Immature natural killer cell (primary cell): ENCODE results near the gene GIPC1. TPM values are rescaled to one million over a fixed set of nuclear protein-coding genes. Genes with fewer than 3 reads are reported as not detected.
"Not testable (repeated sequence)": the region's sequence is repeated elsewhere in the genome, so short reads cannot be mapped to it uniquely, and the experiment has no call there.

Experiments used
- DNase-seq, 3 donors: peaks; one replicate each; pipeline ENCODE4 v3.0.0; 2022; ENCODE audit warnings: mixed read lengths in 1 of 3
- H3K27ac Mint-ChIP-seq, 6 donors: one replicate each; pipeline ENCODE4 v1.8.0; 2020; ENCODE audit warnings: mixed read lengths in 6 of 6, mild to moderate bottlenecking in 5 of 6, inconsistent platforms in 4 of 6, moderate library complexity in 3 of 6
- H3K27me3 Mint-ChIP-seq, 3 donors: one replicate each; pipeline ENCODE4 v1.8.0; 2020 to 2021; ENCODE audit warnings: low read depth in 3 of 3, mild to moderate bottlenecking in 3 of 3, mixed read lengths in 3 of 3, moderate library complexity in 3 of 3, inconsistent platforms in 1 of 3
- H3K36me3 Mint-ChIP-seq, 3 donors: one replicate each; pipeline ENCODE4 v1.8.0; 2020; ENCODE audit warnings: mixed read lengths in 3 of 3, inconsistent platforms in 2 of 3, mild to moderate bottlenecking in 2 of 3
- H3K4me1 Mint-ChIP-seq, 2 donors: one replicate each; pipeline ENCODE4 v1.8.0; 2020; ENCODE audit warnings: inconsistent platforms in 2 of 2, mild to moderate bottlenecking in 2 of 2, mixed read lengths in 2 of 2, moderate library complexity in 1 of 2
- H3K4me3 Mint-ChIP-seq, 5 donors: one replicate each; pipeline ENCODE4 v1.8.0; 2020; ENCODE audit warnings: mild to moderate bottlenecking in 5 of 5, mixed read lengths in 5 of 5, inconsistent platforms in 3 of 5, moderate library complexity in 3 of 5
- H3K9me3 Mint-ChIP-seq, 6 donors: one replicate each; pipeline ENCODE4 v1.8.0; 2020; ENCODE audit warnings: mild to moderate bottlenecking in 6 of 6, mixed read lengths in 6 of 6, inconsistent platforms in 4 of 6, moderate library complexity in 3 of 6
- polyA plus RNA-seq, 3 donors: library from polyadenylated mRNA; unstranded; fragments of 300-500 nt; fragmentation: Illumina TruSeq; gene quantifications; one replicate each; pipeline ENCODE4 v1.2.3, GENCODE V29; 2021

Gene GIPC1
- polyA plus RNA-seq, 3 donors from 2014 or later, result 42.0 to 49.0 (median 47.0) TPM

GRCh38 chr19:14467391-14467790, 28.5 kb downstream of the GIPC1 start:
- Mint-ChIP-seq H3K36me3 (peaks cover 0 to 33% (median 6%) of the 10 kb centered on the region in 3 donors), H3K4me3 (no peak overlapping the region), H3K27ac (peak overlapping the region in 2 of 6 donors; percentile 45 to 73), H3K4me1 (peaks cover 0 to 9% of the 10 kb centered on the region in 2 donors), H3K27me3 (peaks cover 0 to 6% (median 6%) of the 10 kb centered on the region in 3 donors), H3K9me3 (peaks cover 0 to 1% (median 0%) of the 10 kb centered on the region in 6 donors)
- DNase-seq, result no peak

- Mint-ChIP-seq H3K36me3 (peaks cover 12 to 45% (median 19%) of the 10 kb centered on the region in 3 donors), H3K4me1 (peaks cover 27 to 28% of the 10 kb centered on the region in 2 donors), H3K27me3 (peaks cover 0 to 7% (median 0%) of the 10 kb centered on the region in 3 donors), H3K9me3 (no peaks in the 10 kb centered on the region), H3K27ac (peak overlapping the region in 2 of 6 donors; percentile 30 to 35), H3K4me3 (no peak overlapping the region)
- no peak for DNase-seq
Measured at GRCh38 chr19:14463747-14464146, 32.2 kb downstream of the GIPC1 start.

- not testable (repeated sequence) for H3K9me3 Mint-ChIP-seq, DNase-seq, H3K4me3 Mint-ChIP-seq, H3K27me3 Mint-ChIP-seq
- Mint-ChIP-seq H3K4me1 (peaks cover 36 to 40% of the 10 kb centered on the region in 2 donors), H3K27ac (peak overlapping the region in 5 of 6 donors; percentile 55 to 94 (median 76)), H3K36me3 (peaks cover 15 to 41% (median 19%) of the 10 kb centered on the region in 3 donors)
Measured at GRCh38 chr19:14462401-14462800, 33.5 kb downstream of the GIPC1 start.

DNA sequence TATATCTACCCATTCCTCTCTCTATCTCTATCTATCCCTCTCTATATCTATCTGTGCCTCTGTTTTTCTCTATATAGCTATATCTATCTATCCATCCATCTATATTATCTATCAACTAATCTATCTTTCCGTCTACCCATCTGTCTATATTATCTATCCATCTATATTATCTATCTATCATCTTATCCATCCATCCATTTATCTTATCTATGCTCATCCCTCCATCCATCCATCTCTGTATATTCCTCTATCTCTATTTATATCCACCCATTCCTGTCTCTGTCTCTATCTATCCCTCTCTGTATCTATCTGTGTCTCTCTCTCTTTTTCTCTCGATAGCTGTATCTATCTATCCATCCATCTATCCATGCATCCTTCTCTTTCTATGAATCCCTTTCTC, 35.0 kb downstream of the GIPC1 start:
- peaks cover 0 to 5% (median 0%) of the 10 kb centered on the region in 3 donors for H3K27me3 Mint-ChIP-seq
- peaks cover 17 to 39% (median 21%) of the 10 kb centered on the region in 3 donors for H3K36me3 Mint-ChIP-seq
- H3K27ac Mint-ChIP-seq, result peak overlapping the region; percentile 94 to 100 (median 96)
- no peak for DNase-seq
- peaks cover 36 to 41% of the 10 kb centered on the region in 2 donors for H3K4me1 Mint-ChIP-seq
- no peaks in the 10 kb centered on the region for H3K9me3 Mint-ChIP-seq
- H3K4me3 Mint-ChIP-seq, result peak overlapping the region; percentile 18 to 77 (median 67)

- Mint-ChIP-seq H3K9me3 (no peaks in the 10 kb centered on the region), H3K27ac (peak overlapping the region; percentile 94 to 100 (median 96)), H3K4me3 (peak overlapping the region; percentile 72 to 78 (median 77)), H3K4me1 (peaks cover 36 to 41% of the 10 kb centered on the region in 2 donors), H3K36me3 (peaks cover 20 to 40% (median 25%) of the 10 kb centered on the region in 3 donors), H3K27me3 (peaks cover 0 to 5% (median 0%) of the 10 kb centered on the region in 3 donors)
- DNase-seq, result peak; percentile 87 to 94 (median 92)
Measured at GRCh38 chr19:14459703-14460102, 36.2 kb downstream of the GIPC1 start.

DNA sequence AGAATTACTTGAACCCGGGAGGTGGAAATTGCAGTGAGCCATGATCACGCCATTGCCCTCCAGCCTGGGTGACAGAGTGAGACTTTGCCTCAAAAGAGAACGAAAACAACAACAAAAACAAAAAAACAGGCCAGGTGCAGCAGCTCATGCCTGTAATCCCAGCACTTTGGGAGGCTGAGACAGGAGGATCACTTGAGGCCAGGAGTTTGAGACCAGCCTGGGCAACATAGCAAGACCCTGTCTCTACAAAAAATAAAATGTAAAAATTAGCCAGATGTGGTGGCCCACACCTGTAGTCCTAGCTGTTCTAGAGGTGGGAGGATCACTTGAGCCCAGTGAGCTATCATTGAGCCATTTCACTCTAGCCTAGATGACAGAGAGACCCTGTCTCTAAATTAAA, 43.6 kb downstream of the GIPC1 start:
- not testable (repeated sequence) for H3K9me3 Mint-ChIP-seq, H3K4me3 Mint-ChIP-seq, DNase-seq, H3K27me3 Mint-ChIP-seq
- Mint-ChIP-seq H3K36me3 (peaks cover 27 to 38% (median 34%) of the 10 kb centered on the region in 3 donors), H3K27ac (peak overlapping the region in 2 of 6 donors; percentile 12 to 45), H3K4me1 (peaks cover 20 to 21% of the 10 kb centered on the region in 2 donors)

- Mint-ChIP-seq H3K9me3 (no peaks in the 10 kb centered on the region), H3K4me3 (no peak overlapping the region), H3K4me1 (peaks cover 24 to 26% of the 10 kb centered on the region in 2 donors), H3K36me3 (peaks cover 29 to 43% (median 36%) of the 10 kb centered on the region in 3 donors), H3K27ac (peak overlapping the region in 1 of 6 donors; percentile 64), H3K27me3 (peaks cover 0 to 3% (median 2%) of the 10 kb centered on the region in 3 donors)
- no peak for DNase-seq
Measured at GRCh38 chr19:14450876-14451275, 45.1 kb downstream of the GIPC1 start.

DNA sequence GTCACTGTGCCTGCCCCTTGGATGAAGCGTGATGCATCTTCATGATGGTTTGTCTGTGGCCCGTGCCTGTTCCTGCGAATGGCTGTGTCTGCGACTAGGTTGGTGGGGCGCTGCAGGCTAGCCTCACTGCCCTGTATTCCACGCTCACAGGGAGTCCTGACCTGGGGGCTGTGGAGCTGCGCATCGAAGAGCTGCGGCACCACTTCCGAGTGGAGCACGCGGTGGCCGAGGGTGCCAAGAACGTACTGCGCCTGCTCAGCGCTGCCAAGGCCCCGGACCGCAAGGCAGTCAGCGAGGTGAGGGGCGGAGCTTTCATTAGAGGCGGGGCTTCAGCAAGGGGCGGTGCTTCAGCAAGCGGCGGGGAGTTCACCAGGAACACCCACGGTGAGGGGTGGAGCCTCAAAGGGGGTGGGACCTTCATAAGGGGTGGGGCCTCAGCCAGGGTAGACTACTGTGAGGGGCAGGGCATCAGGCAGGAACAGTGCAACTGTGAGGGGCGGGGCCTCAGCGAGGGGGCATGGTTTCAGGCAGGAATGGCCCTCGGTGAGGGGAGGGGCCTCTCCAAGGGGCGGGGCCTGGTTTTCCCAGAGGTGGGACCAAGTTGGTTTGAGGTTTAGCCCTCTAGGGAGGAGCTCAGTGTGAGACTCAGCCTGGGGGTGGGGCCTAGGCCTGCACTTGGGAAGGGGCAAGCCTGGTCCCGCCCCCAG, 45.6 kb downstream of the GIPC1 start:
- peaks cover 0 to 3% (median 2%) of the 10 kb centered on the region in 3 donors for H3K27me3 Mint-ChIP-seq
- H3K4me3 Mint-ChIP-seq, result no peak overlapping the region
- H3K36me3 Mint-ChIP-seq, result peaks cover 27 to 44% (median 34%) of the 10 kb centered on the region in 3 donors
- no peaks in the 10 kb centered on the region for H3K9me3 Mint-ChIP-seq
- peak overlapping the region; percentile 45 to 77 (median 70) for H3K27ac Mint-ChIP-seq
- H3K4me1 Mint-ChIP-seq, result peaks cover 24 to 26% of the 10 kb centered on the region in 2 donors
- DNase-seq, result peak; percentile 48 to 63 (median 60)

DNA sequence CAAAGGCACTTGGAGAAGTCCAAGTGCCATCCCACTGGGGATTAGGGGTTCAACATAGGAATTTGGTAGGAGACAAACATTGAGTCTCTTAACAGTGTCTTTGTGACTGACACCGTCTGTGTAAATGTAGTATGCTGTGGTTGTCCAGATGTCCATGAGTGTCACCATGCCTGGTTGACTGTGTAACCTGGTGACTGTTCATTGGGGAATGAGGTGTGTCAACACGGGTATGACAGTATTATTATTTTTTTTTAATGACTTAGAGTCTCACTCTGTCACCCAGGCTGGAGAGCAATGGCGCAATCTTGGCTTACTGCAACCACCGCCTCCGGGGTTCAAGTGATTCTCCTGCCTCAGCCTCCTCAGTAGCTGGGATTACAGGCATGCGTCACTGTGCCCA, 46.6 kb downstream of the GIPC1 start:
- peaks cover 28 to 42% (median 37%) of the 10 kb centered on the region in 3 donors for H3K36me3 Mint-ChIP-seq
- no peaks in the 10 kb centered on the region for H3K9me3 Mint-ChIP-seq
- peaks cover 28 to 32% of the 10 kb centered on the region in 2 donors for H3K4me1 Mint-ChIP-seq
- peaks cover 0 to 3% (median 2%) of the 10 kb centered on the region in 3 donors for H3K27me3 Mint-ChIP-seq
- no peak for DNase-seq
- peak overlapping the region in 4 of 6 donors; percentile 83 to 87 (median 84) for H3K27ac Mint-ChIP-seq
- H3K4me3 Mint-ChIP-seq, result no peak overlapping the region

- peaks cover 32 to 52% (median 40%) of the 10 kb centered on the region in 3 donors for H3K36me3 Mint-ChIP-seq
- H3K9me3 Mint-ChIP-seq, result no peaks in the 10 kb centered on the region
- H3K27me3 Mint-ChIP-seq, result peaks cover 4 to 6% (median 4%) of the 10 kb centered on the region in 3 donors
- H3K4me3 Mint-ChIP-seq, result no peak overlapping the region
- H3K4me1 Mint-ChIP-seq, result peaks cover 43 to 46% of the 10 kb centered on the region in 2 donors
- peak overlapping the region in 4 of 6 donors; percentile 43 to 80 (median 60) for H3K27ac Mint-ChIP-seq
- no peak for DNase-seq
Measured at GRCh38 chr19:14446336-14447036, 49.4 kb downstream of the GIPC1 start.

DNA sequence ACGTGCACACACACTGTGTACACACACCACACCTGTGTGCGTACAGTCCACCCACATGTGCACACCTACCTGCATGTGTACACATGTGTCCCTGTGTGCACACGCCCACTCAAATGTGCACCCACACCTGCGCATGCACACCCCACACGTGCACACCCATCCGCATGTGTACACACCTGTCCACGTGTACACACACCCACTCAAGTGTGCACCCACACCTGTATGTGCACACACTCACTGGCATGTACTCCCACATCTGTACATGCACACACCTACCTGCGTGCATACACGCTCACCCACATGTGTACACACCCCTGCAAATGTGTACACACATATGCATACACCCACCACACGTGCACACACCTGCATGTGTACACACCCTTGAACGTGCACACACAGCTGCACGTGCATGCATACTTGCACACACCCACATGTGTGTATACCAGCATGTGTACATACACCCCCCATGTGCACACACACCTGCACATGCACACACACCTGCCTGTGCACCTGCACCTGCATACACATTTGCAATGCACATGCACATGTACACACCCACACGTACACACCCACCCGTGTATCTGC, 52.2 kb downstream of the GIPC1 start:
- H3K9me3 Mint-ChIP-seq, result no peaks in the 10 kb centered on the region
- H3K36me3 Mint-ChIP-seq, result peaks cover 18 to 39% (median 25%) of the 10 kb centered on the region in 3 donors
- H3K27me3 Mint-ChIP-seq, result peaks cover 3 to 12% (median 9%) of the 10 kb centered on the region in 3 donors
- H3K27ac Mint-ChIP-seq, result peak overlapping the region in 4 of 6 donors; percentile 24 to 69 (median 44)
- peak overlapping the region in 1 of 5 donors; percentile 15 for H3K4me3 Mint-ChIP-seq
- peaks cover 51 to 56% of the 10 kb centered on the region in 2 donors for H3K4me1 Mint-ChIP-seq
- DNase-seq, result no peak

- H3K27me3 Mint-ChIP-seq, result peaks cover 3 to 16% (median 15%) of the 10 kb centered on the region in 3 donors
- peak overlapping the region in 3 of 5 donors; percentile 8 to 45 (median 33) for H3K4me3 Mint-ChIP-seq
- no peak for DNase-seq
- peaks cover 52 to 59% of the 10 kb centered on the region in 2 donors for H3K4me1 Mint-ChIP-seq
- peak overlapping the region; percentile 64 to 95 (median 80) for H3K27ac Mint-ChIP-seq
- H3K36me3 Mint-ChIP-seq, result peaks cover 14 to 34% (median 19%) of the 10 kb centered on the region in 3 donors
- no peaks in the 10 kb centered on the region for H3K9me3 Mint-ChIP-seq
Measured at GRCh38 chr19:14442891-14443631, 52.9 kb downstream of the GIPC1 start.
